Measurements from ENCODE around the gene SUFU. TPM values are rescaled to one million over a fixed set of nuclear protein-coding genes. Genes with fewer than 3 reads are reported as not detected.
A peak's percentile ranks its signal among the peaks of the same experiment; 100 is the strongest.

SUFU gene
- total and polyA plus RNA-seq, 4 donors, result 3.5 to 14.8 (median 9.8) TPM

- no peak overlapping the region for H3K9ac ChIP-seq (ENCODE audit: insufficient read depth in 1 of 2, low read length in 2 of 2)
- DNase-seq (no peak), ATAC-seq (ENCODE audit: insufficient read depth, low FRiP score) (no peak)
- no peak overlapping the region for H3K27ac ChIP-seq (ENCODE audit: low read depth in 1 of 2, low read length in 1 of 2)
- no peak overlapping the region for H3K4me3 ChIP-seq
- TF ChIP-seq CTCF (IDR thresholded peaks at IDR 0.05; ENCODE audit: control extremely low read depth, extremely low read depth), result no peak
- no peaks in the 10 kb centered on the region for H3K27me3 ChIP-seq (ENCODE audit: control insufficient read depth in 3 of 3, insufficient read depth in 3 of 3, low read length in 2 of 3)
- no peaks in the 10 kb centered on the region for H3K9me3 ChIP-seq (ENCODE audit: control insufficient read depth in 4 of 4, insufficient read depth in 3 of 4, low read length in 3 of 4)
- WGBS, 2 donors, result 90 to 93% methylated on average over 10 of the region's 10 CpGs
- peaks cover 0 to 2% (median 0%) of the 10 kb centered on the region in 4 donors for H3K36me3 ChIP-seq (ENCODE audit: control insufficient read depth in 4 of 4, insufficient read depth in 4 of 4, low read length in 4 of 4)
- H3K4me1 ChIP-seq (ENCODE audit: control insufficient read depth in 5 of 5, insufficient read depth in 5 of 5, low read length in 5 of 5), result peaks cover 0 to 3% (median 0%) of the 10 kb centered on the region in 5 donors
Observed at GRCh38 chr10:102564209-102564834, 60.5 kb downstream of the SUFU start.

- TF ChIP-seq CTCF (IDR thresholded peaks at IDR 0.05; ENCODE audit: control extremely low read depth, extremely low read depth), result no peak
- Histone ChIP-seq H3K36me3 (ENCODE audit: control insufficient read depth in 4 of 4, insufficient read depth in 4 of 4, low read length in 4 of 4) (peaks cover 0 to 2% (median 0%) of the 10 kb centered on the region in 4 donors), H3K9ac (ENCODE audit: insufficient read depth in 1 of 2, low read length in 2 of 2) (no peak overlapping the region), H3K4me1 (ENCODE audit: control insufficient read depth in 5 of 5, insufficient read depth in 5 of 5, low read length in 5 of 5) (peaks cover 0 to 5% (median 0%) of the 10 kb centered on the region in 5 donors), H3K27me3 (ENCODE audit: control insufficient read depth in 3 of 3, insufficient read depth in 3 of 3, low read length in 2 of 3) (no peaks in the 10 kb centered on the region), H3K4me3 (no peak overlapping the region), H3K27ac (ENCODE audit: low read depth in 1 of 2, low read length in 1 of 2) (no peak overlapping the region), H3K9me3 (ENCODE audit: control insufficient read depth in 4 of 4, insufficient read depth in 3 of 4, low read length in 3 of 4) (no peaks in the 10 kb centered on the region)
- ATAC-seq (ENCODE audit: insufficient read depth, low FRiP score) (no peak), DNase-seq (no peak)
- WGBS, 2 donors, result 97% methylated on average over 8 of the region's 8 CpGs
Observed at GRCh38 chr10:102565793-102566192, 62.0 kb downstream of the SUFU start.

GRCh38 chr10:102578782-102579181, 75.0 kb downstream of the SUFU start:
- no peaks in the 10 kb centered on the region for H3K36me3 ChIP-seq (ENCODE audit: control insufficient read depth in 4 of 4, insufficient read depth in 4 of 4, low read length in 4 of 4)
- no peak overlapping the region for H3K4me3 ChIP-seq
- H3K9me3 ChIP-seq (ENCODE audit: control insufficient read depth in 4 of 4, insufficient read depth in 3 of 4, low read length in 3 of 4), result no peaks in the 10 kb centered on the region
- DNase-seq (no peak), ATAC-seq (ENCODE audit: insufficient read depth, low FRiP score) (no peak)
- H3K27me3 ChIP-seq (ENCODE audit: control insufficient read depth in 3 of 3, insufficient read depth in 3 of 3, low read length in 2 of 3), result no peaks in the 10 kb centered on the region
- H3K9ac ChIP-seq (ENCODE audit: insufficient read depth in 1 of 2, low read length in 2 of 2), result peak overlapping the region in 1 of 2 donors; percentile 80
- peaks cover 8 to 29% (median 13%) of the 10 kb centered on the region in 5 donors for H3K4me1 ChIP-seq (ENCODE audit: control insufficient read depth in 5 of 5, insufficient read depth in 5 of 5, low read length in 5 of 5)
- 39 to 59% methylated on average over 1 of the region's 1 CpG for WGBS, 2 donors
- H3K27ac ChIP-seq (ENCODE audit: low read depth in 1 of 2, low read length in 1 of 2), result peak overlapping the region in 1 of 2 donors; percentile 68
- TF ChIP-seq CTCF (IDR thresholded peaks at IDR 0.05; ENCODE audit: control extremely low read depth, extremely low read depth), result no peak

All from lung (tissue), 12 donors.